Renal pelvis (tissue), 4 donors: Measurements from ENCODE around the gene CAB39L. TPM values are rescaled to one million over a fixed set of nuclear protein-coding genes. Genes with fewer than 3 reads are reported as not detected.
"Not testable (repeated sequence)": the region's sequence is repeated elsewhere in the genome, so short reads cannot be mapped to it uniquely, and the experiment has no call there.

ENCODE experiments used
- DNase-seq: peaks from one replicate; pipeline ENCODE4 v3.0.0-alpha.2; 2013
- polyA plus RNA-seq, 3 donors: library from polyadenylated mRNA; unstranded; fragments of 120-200 nt; gene quantifications; one replicate each; pipeline ENCODE4 v1.2.1, GENCODE V29; 2013; ENCODE audit not compliant: insufficient read length in 3 of 3

CAB39L gene
- polyA plus RNA-seq, 3 donors: 15.9 to 21.0 (median 16.8) TPM

DNA sequence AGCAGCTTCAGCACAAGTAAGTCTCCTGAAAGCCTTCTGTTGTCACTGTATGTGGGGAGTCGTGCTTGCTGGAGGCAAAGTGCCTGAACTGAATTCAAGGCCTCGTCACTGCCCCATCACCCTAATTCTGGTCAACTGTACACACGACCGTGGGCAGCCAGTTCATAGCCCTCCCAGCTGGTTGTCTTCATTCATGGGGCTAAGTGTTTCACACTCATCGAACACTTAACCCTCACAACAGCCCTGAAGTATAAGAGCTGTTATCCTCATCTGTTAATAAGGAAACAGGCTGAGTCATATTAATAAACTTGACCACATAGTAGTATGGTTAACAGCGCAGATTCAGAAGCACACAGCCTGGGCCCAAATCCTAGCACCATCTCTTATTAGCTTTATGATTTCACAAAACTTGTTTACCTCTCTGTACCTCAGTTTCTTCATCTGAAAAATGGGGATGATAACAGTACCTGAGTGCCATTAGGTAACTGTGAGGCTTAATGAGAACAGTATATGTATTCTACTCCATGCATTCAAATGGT, 129.5 kb downstream of the CAB39L start:
- DNase-seq: no peak

DNA sequence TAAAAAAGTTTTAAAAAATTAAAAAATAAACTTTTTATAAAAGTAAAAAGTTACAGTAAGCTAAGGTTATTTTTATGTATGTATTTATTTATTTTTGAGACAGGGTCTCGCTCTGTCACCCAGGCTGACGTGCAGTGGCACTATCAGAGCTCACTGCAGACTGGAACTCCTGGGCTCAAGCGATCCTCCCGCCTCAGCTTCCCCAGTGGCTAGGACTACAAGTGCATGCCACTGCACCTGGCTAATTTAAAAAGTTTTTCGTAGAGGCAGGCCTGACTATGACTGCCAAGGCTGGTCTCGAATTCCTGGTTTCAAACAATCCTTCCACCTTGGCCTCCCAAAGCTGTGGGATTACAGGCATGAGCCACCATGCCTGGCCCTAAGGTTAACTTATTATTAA, 132.0 kb downstream of the CAB39L start:
- no peak for DNase-seq

DNA sequence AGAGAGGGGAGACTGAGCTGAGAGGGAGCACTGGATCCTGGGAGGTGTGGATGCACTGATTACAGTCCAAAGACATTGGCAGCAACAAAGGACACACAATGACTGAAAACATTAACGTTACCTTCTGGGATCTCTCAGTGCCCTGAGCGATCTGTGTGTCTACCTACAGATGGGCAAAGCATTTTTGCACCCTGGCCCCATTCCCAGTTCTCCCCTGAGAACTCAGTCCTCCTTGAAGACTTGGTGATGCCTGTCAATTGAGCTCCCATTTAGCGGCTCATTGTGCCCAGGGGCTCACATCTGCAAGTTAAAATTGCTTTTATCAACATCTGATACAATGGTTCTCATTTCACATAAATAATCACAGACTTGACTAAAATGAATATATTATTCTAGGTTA, 133.6 kb downstream of the CAB39L start:
- DNase-seq: no peak

DNA sequence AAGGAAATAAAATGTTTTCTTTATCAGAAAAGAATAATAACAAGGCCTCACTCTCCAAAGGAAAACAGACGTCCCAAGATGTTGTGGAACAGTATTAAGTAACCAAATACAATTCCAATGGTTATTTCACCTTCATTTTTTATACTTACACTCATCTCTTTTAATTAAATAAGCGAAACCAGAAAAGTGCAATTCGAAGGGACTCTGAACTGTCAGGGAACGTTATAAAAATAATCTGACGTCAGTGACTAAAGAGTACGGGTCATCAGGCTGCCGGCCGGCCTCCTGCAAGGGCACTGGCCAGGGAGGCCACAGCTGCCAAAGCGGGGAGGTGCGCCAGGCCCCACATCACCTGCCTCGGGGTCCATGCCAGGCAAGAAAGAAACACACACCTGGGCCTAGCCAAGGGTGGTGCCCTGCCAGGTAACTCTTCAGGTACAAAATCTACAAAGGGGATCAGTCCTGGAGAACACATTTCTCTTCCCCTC, 134.9 kb downstream of the CAB39L start:
- no peak for DNase-seq

DNA sequence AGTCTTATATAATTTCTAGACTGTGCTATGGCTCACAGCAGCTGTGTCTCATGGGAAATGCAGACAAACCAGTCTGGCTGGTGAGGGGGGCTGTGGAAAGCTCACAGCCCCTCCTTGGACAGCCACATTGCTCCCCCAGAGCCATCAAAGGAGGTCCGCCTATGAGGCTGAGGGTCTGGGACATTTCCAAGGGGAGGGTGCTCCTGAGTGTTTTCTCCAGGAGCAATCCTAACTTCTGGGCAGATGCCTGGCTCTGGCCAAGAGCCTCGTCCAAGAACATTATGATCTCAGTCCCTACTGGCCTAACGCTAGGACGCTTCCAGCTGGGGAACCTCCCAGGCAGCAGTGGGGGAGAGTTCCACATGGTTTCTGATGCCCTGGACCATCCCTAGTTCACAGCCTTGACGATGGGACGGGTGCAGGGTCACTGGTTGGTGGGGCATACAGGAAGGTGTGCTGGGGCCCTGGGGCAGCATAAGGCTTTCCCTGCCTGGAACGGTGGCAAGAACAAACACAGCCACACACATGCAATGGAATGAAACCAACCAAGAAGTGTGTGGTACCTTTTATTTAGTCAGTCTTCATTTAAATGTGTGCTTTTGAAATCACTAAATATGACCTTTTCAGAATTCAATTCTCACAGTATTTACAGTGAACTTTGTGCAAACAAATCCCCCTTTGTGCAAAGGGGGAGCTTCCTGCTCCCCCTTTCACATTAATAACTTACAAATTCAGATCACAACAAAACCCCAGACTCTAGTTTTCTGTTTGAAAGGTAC, 135.6 kb downstream of the CAB39L start:
- DNase-seq: no peak

DNA sequence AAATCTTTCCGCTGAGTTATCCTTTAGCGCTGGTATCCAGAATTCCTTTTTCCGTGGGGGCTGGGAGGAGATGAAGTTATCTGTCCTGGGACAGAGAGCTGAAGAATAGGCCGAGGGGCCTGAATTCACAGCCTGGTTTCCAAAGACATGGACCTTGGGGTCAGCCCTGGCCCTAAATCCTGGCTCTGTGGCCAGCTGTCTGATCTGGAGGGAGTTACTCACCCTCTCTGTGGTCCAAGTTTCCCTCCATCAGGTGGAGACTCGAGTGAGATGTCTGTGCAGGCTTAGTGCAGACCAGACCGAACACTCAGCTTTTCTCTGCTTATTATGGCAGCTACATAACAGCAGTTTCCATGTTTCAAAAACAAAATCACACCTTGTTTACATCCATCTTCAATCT, 136.5 kb downstream of the CAB39L start:
- no peak for DNase-seq

DNA sequence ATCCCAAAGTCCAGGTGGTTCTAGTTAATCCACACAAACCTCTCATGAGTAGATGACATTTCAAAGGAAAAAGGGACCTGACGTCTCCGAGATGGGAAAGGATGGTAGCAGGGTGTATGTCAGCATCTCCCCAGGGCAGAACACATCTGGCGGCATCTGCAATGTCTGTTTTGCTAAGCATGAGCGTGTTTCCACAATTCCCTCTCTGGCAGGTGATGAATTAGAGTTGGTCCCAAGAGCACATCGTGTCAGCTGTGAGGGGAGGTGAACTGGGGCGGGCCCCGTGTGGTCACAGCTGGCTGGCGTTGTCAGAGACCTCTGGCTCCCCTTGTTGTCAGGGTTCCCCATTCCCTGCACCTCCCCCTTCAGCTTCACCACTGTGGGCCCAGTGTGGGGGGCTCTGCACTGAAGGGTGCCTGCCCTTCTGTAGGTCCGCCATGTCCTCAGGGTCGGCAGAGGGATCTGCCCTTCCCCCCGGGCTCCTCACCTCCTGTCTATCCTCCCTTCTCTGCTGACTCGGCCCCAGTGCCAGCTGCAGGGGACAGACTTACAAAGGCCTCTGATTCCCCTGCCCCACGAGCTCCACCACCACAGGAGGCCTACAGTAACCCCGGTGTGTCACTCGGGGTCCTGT, 138.0 kb downstream of the CAB39L start:
- no peak for DNase-seq

DNA sequence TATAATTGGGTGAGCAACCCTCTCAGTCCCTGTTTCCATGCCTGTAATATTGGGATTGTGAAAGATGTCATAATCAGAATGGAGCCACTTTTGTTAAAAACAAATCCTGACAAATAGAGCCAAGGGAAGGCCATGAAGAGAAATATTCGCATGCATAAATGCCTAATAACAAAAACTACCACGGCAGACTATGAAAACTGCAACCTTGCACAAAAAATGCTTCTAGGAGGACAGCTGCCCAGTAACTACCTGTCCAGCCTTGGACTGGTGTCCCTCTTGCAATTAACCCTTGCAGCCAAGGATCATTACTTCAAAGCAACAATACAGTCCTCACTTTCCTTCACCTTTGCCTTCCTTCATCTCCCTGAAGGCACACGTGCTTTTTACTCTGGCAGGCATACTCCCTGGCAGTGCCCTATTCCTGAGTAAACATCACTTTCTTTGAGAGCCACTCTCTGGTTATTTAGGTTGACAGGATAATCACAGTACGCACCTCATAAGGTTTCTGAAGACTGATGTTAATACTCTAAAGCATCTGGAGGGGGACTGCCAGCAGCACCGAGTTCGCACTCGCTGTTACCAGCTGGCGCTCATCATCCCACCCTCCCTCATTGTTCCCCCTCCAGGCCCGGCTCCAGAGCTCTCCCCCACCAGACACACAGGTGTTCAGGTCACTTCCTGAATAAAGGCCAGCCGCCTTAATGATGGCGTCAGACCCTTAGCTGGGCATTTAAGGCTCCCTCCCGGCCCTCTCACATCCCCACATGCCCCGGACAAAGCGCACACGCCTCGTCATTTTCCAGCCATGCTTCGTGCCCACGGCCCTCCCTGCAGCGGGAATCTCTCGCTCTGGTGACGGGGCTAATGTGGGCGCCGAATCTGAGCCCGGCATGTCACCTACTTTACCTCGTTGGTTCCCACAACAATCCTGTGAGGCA, 138.8 kb downstream of the CAB39L start:
- DNase-seq: peak; percentile 58

DNA sequence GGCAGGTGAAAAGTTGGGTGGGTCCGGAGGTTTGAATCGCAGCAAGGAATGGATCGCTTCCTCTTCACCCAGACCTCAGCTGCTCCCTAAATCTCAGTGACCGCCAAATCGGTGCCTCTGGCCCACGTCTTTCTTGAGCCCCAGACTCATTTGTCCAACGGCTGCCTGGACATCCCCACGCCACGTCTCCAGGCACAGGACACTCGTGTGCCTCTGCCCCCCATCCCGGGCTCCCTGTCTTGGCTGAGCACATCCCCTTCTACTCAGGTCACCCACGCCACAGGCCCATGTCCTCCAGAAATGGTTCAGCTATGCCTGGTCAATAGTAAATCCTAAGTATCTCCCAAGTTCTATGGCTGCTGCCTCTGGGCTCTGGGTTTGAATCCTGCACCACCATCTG, 139.5 kb downstream of the CAB39L start:
- no peak for DNase-seq

DNA sequence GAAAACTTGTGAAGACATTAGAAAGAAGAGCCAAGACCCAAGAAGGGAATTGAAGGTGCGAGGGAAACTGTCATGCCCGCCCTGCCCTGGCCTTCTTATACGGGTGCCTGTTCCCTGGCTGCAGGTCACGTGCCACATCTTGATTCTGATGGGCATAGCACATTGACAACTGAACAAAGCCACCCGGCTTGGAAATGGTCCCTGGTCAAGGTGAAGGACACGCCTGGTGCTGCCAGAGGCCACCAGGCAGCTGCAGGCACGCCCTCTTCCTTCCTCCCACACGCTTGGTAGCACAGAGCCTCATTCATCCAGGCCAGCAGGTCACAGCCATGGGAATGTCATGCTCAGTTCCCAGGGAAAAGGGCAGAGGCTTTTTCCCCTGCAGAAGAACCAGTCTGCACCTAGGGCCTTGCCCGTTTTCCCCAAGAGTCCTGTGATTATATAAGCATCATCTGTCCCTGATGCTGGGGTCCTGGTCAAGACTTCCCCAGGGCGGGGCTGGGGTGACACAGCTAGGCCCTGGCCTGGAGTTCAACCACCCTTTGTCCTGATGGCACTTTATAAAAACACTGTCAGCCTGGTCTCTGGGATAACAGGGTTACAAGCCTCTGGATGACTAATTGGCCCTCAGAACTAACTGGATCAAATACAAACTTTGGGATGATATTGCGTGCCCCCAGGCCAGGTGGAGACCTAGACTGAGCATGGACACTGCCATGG, 140.2 kb downstream of the CAB39L start:
- no peak for DNase-seq

DNA sequence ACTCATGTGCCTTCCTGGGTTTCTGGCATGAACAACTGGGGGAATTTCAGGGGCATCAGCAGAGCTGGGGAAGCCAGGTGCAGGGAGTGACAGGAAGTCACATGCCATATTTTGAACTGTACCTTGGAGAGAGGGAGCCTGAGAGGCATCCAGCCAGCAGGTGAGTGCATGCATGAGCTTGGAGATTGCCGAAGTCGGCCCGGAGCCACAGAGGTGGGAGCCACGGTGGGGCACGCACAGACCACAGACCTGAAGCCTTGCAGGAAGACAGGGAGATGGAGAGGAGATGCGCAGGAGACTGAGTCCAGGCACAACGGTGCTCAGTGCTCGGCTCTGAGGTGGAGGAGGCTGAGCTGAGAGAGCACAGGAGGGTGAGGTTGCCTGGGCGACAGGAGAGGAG, 141.0 kb downstream of the CAB39L start:
- DNase-seq: no peak

DNA sequence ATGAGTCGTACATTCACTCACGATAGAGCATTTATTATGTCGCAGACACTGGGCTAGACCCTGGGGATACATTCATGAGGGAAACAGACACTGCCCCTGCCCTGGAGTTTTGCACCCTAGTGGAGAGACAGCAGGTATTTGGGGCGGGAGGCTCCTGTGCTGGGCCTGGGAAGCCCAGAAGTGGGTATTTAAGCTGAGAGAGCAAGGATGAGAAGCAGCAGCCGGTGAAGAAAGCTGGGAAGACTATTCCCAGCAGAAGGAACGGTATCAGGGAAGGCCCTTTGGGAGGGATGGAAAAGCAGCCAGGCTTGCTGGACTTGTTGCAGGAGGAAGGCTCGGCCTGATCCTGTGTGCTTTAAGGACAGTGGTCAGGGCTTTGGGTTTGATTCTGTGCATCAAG, 141.6 kb downstream of the CAB39L start:
- DNase-seq: no peak

DNA sequence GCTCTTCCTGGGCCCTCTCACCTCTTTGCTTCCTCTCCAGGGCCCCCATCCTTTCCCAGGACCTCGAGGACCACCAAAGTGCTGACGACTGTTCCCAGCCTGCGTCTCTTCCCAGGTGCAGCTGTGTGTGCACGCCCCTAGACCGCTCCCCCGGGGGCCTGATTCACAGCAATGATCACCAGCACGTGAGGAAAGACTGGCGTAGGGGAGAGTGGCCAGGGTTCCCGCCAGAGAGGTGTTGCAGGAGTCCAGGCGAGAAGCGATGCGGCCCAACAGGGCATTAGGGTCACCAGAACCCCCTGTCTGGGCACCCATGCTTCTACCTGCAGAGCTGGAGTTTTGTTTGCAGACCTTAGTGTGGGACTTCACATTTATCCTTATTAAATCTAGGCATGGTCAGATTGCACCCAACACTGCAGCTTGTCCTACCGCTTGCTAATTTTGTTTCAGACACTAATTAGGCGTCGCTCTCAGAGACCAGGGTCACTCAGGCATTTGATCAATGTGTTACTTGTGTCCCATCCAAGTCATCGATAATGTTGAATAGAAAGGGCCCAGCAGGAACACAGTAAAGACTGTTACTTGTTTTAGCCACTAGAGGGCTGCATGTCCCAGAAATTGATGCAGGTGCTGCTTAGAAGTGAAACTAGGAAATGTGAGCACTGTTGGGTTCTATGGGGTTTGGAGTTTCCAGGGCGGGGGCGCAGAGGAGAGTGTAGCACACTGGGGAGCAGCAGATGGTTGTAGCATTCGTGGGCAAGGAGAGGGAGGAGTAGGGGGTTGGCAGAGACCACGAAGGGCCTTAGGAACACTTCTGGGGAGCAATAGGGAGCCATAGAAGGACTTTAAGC, 142.9 kb downstream of the CAB39L start:
- DNase-seq: no peak

DNA sequence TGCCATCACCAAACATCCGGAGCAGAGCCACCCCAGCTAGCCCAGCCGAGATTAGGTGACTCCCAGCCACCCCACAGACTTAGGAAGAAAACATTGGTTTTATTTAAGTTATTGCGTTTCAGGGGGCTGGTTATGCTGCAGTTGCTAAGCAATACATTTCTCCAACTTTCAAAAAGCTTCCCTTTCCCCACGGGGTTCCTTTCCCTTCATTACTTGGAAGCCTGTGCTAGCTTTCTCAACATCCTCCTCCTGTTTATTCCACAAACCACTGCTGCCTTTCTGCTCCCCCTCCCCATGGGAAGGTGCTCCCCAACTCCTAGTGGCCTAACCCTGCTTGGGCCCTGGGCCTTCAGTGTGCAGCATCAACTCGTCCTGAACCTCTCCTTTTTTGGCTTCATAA, 143.6 kb downstream of the CAB39L start:
- DNase-seq: no peak

DNA sequence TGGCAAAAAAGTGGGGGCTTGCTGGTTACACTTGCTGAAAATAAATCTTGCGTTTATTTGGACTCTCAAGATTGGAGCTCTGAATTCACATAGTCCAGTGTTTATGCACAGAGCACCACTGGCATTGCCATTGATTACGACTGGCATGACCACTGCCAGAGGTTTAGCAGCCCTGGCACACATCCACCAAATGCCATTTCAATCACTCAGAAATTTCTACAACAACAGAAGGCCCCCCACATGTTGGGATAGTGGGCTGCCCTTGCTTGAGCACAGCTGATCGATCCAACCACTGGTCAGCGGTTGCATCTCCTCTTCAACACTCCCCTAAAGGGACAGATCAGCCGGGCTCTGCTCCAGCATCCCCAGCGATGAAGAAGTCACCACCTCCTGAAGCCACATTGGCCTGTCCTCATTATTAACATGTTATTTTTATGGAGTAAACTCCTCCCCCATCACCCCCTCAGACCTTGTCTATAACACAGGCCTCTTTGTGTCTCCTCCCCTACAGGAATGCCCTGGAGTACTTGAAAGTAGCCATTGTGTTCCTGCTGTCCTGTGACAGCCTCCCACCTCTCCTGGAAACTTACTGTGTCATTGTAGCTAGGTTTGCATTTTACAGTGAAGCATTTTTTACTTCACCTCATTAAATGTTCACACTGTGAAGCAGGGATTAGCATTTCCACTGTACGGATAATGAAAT, 144.8 kb downstream of the CAB39L start:
- no peak for DNase-seq

DNA sequence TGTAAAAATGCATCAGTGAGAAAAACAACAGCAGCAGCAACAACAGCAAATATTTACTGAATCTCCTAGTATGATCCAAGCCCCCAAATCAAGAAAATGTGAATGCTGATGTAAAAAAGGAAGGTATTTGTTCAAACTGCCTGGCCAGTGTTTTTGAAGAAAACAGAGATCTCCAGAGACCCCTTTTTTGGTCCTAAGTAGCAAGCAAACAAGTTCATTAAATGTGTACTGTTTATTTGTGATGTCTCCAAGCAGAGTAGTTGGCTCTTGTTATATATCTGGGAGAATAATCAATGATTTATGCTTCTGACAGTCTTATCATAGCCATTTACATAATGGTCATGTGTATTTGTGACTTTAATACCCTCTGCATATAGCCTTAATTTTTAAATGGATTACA, 145.4 kb downstream of the CAB39L start:
- no peak for DNase-seq

DNA sequence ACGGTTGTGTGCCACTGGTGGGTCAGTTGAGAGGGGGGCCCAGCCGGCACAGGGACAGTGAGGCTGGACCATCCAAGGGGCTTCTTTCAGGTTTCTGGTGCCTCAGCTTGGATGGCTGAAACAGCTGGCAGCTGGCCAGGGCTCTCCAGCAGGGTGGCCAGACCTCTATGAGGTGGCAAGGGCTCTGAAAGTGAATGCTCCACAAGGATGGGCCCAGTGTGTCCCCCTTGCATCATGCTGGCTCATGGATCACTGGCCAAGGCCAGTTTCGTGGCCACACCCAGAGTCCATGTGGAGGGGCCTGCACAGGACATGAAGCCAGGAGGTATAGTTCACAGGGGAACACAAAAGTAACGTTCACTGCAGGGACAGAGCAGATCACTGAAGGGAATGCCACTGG, 146.5 kb downstream of the CAB39L start:
- DNase-seq: no peak

DNA sequence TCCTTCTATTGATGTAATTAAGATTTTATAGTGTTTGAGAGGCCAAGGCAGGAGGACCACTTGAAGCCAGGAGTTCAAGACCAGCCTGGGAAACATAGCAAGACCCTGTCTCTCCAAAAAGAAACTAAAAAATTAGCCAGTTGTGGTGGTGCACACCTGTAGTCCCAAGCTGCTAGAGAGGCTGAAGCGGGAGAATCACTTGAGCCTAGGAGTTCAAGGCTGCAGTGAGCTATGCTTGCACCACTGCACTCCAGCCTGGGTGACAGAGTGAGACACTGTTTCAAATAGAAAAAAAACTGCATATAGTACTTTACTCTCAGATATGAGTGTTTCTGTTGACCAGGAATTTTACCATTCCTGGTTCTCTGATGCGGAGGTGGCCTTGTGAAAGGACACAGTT, 147.2 kb downstream of the CAB39L start:
- DNase-seq: no peak

DNA sequence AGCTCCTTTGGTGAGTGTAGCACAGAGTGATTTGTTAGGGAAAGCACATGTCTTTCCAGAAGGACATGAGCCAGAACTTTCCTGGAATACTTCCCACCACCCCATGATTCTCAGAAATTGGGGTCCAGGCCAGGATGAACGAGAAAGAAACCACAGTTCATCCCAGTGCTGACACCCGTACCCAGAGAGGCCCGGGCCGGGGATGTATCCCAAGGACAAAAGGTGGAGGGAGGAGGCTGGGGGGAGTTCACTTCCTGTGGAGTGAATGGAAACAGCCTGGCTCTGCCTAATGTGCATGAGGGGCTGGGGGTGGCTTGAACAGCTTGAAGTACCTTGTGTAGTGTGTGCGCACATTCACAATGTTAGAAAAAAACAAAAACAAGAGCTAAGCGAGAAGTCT, 148.6 kb downstream of the CAB39L start:
- DNase-seq: no peak

DNA sequence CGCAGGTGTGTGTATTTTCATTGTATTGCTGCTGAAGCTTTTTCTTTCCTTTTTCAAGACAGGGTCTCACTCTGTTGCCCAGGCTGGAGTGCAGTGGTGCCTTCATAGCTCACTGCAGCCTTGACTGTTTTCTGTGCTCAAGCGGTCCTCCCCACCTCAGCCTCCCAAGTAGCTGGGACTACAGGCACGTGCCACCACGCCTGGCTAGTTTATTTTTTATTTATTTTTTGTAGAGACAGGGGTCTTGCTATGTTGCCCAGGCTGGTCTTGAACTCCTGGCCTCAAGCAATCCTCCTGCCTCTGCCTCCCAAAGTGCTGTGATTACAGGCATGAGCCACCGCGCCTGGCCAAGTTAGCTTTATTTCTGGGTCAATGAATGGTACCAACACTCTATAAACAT, 149.1 kb downstream of the CAB39L start:
- not testable (repeated sequence) for DNase-seq
